SK-N-SH treated with all-trans-retinoic acid at 6 μM for 48 hours (cell line): ENCODE measurements around the gene QKI.
A peak's percentile ranks its signal among the peaks of the same experiment; 100 is the strongest.
"Not testable (repeated sequence)": the region's sequence is repeated elsewhere in the genome, so short reads cannot be mapped to it uniquely, and the experiment has no call there.

Experiments used
- ATAC-seq: fragments of 200-7000 bp; cut with Tn5 transposase; 3 replicates; pipeline ENCODE4 v1.9.1; 2020; ENCODE audit warnings: mild to moderate bottlenecking, moderate library complexity
- ARNTL ChIP-seq: fragments of 450-650 bp; formaldehyde crosslinking; IDR thresholded peaks from 2 replicates; pipeline ENCODE4 v1.5.0; 2020; ENCODE audit warnings: low read depth, mild to moderate bottlenecking, moderate library complexity, borderline replicate concordance
- BACH2 ChIP-seq: fragments of 250-450 bp; sonication (Bioruptor Pico); IDR thresholded peaks from 2 replicates; pipeline ENCODE4 v1.9.0; 2021; ENCODE audit warnings: mild to moderate bottlenecking, borderline replicate concordance
- CSDC2 ChIP-seq: fragments of 250-450 bp; sonication (Bioruptor Pico); IDR thresholded peaks from 2 replicates; pipeline ENCODE4 v1.5.0; 2020; ENCODE audit warnings: mild to moderate bottlenecking, moderate library complexity
- ESRRG ChIP-seq: fragments of 250-450 bp; sonication (Bioruptor Pico); IDR thresholded peaks from 2 replicates; pipeline ENCODE4 v1.6.1; 2021; ENCODE audit warnings: mild to moderate bottlenecking
- GLIS3 ChIP-seq: fragments of 250-450 bp; sonication (Bioruptor Pico); IDR thresholded peaks from 2 replicates; pipeline ENCODE4 v1.5.0; 2020; ENCODE audit warnings: mild to moderate bottlenecking, moderate library complexity
- OSR1 ChIP-seq: fragments of 250-450 bp; sonication (Bioruptor Pico); IDR thresholded peaks from 2 replicates; pipeline ENCODE4 v1.8.0; 2022; ENCODE audit warnings: moderate library complexity, mild to moderate bottlenecking, inconsistent platforms
- PPARA ChIP-seq: fragments of 250-450 bp; sonication (Bioruptor Pico); IDR thresholded peaks from 2 replicates; pipeline ENCODE4 v1.5.0; 2020; ENCODE audit warnings: mild to moderate bottlenecking, borderline replicate concordance
- RARB ChIP-seq: fragments of 250-450 bp; sonication (Bioruptor Pico); IDR thresholded peaks from 2 replicates; pipeline ENCODE4 v1.8.0; 2021; ENCODE audit warnings: mild to moderate bottlenecking, moderate library complexity
- SNAI2 ChIP-seq: fragments of 250-450 bp; sonication (Bioruptor Pico); IDR thresholded peaks from 2 replicates; pipeline ENCODE4 v1.5.0; 2020; ENCODE audit warnings: mild to moderate bottlenecking, moderate library complexity
- TCF4 ChIP-seq: fragments of 250-450 bp; sonication (Bioruptor Pico); IDR thresholded peaks from 2 replicates; pipeline ENCODE4 v1.8.0; 2021; ENCODE audit warnings: mild to moderate bottlenecking, moderate library complexity, borderline replicate concordance
- TOX ChIP-seq: fragments of 250-450 bp; sonication (Bioruptor Pico); IDR thresholded peaks from 2 replicates; pipeline ENCODE4 v1.8.0; 2021; ENCODE audit warnings: mild to moderate bottlenecking, moderate library complexity, borderline replicate concordance
- ZC3H10 ChIP-seq: fragments of 250-450 bp; sonication (Bioruptor Pico); IDR thresholded peaks from 2 replicates; pipeline ENCODE4 v1.5.1; 2021; ENCODE audit warnings: mild to moderate bottlenecking, moderate library complexity
- ZFP3 ChIP-seq: fragments of 250-450 bp; sonication (Bioruptor Pico); IDR thresholded peaks from 2 replicates; pipeline ENCODE4 v1.5.0; 2020; ENCODE audit warnings: mild to moderate bottlenecking, moderate library complexity
- ZNF565 ChIP-seq: fragments of 450-650 bp; formaldehyde crosslinking; conservative IDR thresholded peaks from 2 replicates; pipeline ENCODE4 v1.5.0; 2020; ENCODE audit warnings: low read depth, mild to moderate bottlenecking, moderate library complexity
- ZNF70 ChIP-seq: fragments of 450-650 bp; formaldehyde crosslinking; IDR thresholded peaks from 2 replicates; pipeline ENCODE4 v1.5.0; 2020; ENCODE audit warnings: mild to moderate bottlenecking, moderate library complexity
- ZNF8 ChIP-seq: fragments of 450-650 bp; formaldehyde crosslinking; IDR thresholded peaks from 2 replicates; pipeline ENCODE4 v1.5.0; 2020; ENCODE audit warnings: mild to moderate bottlenecking, moderate library complexity
- TF ChIP-seq, protein P1 (sequence below): fragments of 250-450 bp; sonication (Bioruptor Pico); IDR thresholded peaks from 2 replicates; pipeline ENCODE4 v1.5.0; 2020; ENCODE audit warnings: mild to moderate bottlenecking, moderate library complexity
- TF ChIP-seq, protein P2 (sequence below): fragments of 250-450 bp; sonication (Bioruptor Pico); IDR thresholded peaks from 2 replicates; pipeline ENCODE4 v1.5.1; 2021; ENCODE audit warnings: mild to moderate bottlenecking, moderate library complexity
- TF ChIP-seq, protein P3 (sequence below): fragments of 250-450 bp; sonication (Bioruptor Pico); IDR thresholded peaks from 2 replicates; pipeline ENCODE4 v1.8.0; 2020; ENCODE audit warnings: mild to moderate bottlenecking, moderate library complexity, borderline replicate concordance
- TF ChIP-seq, protein P4 (sequence below): fragments of 250-450 bp; sonication (Bioruptor Pico); IDR thresholded peaks from 2 replicates; pipeline ENCODE4 v1.5.1; 2020; ENCODE audit warnings: low read depth, mild to moderate bottlenecking, moderate library complexity
- TF ChIP-seq, protein P5 (sequence below): fragments of 250-450 bp; sonication (Bioruptor Pico); IDR thresholded peaks from 2 replicates; pipeline ENCODE4 v1.8.0; 2021; ENCODE audit warnings: low read depth, mild to moderate bottlenecking, moderate library complexity, borderline replicate concordance

QKI gene

DNA sequence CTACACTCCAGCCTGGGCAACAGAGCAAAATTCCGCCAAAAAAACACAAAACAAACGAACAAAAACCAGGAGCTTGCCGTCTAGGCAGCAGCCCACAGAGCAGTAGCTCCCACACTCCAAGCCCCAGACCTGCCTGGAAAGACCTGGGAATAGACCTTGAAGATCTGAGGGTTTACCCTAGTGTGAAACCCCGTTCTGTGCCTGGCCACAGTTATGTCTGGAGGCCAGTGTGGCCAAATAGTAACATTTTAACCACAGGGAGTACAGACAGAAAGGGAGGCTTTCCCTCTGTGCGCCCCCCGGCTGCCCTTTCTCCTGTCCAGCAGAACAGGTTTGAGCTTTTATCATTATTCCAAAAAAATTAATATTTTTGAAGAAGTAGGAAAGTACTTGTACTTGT is 172.4 kb downstream of the QKI start (continued):
- TF ChIP-seq ARNTL (CRISPR knock-in tag): no peak
- TF ChIP-seq PPARA (CRISPR knock-in tag): no peak
- TF ChIP-seq CSDC2 (CRISPR knock-in tag): no peak
- no peak for TF ChIP-seq BACH2

DNA sequence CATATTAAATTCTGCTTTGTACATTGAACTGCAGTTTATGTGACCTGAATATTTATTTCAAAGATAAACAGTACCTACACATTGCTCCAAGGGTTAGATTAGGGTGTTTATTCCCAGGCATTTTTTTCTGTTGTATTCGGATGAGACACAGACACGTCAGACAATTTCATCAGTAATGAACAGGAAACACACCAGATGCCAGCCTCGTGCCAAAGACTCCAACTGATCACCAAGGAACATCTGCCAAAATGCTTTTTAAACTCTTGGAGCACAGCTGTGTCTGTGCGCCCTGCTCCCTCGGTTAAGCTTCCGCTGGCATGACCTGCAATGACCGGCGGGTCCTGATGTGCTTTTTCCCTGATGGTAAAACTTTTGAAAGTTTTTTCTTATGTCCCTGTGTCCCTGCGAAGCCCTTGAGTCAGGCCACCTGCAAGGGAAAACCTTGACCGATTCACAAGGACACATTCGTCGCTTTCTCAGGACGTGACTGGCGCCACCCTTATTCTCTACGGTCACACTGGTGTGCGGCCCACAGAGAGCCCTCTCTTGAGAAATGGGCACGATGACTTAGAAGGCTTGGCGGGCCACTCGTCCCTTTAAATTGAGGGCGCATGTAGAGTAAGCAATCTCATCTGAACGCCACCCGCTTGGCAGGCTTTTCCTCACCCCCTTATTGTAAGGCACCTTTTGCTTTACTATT is 173.9 kb downstream of the QKI start:
- peak; percentile 28 for ATAC-seq
- TF ChIP-seq, protein P1, sequence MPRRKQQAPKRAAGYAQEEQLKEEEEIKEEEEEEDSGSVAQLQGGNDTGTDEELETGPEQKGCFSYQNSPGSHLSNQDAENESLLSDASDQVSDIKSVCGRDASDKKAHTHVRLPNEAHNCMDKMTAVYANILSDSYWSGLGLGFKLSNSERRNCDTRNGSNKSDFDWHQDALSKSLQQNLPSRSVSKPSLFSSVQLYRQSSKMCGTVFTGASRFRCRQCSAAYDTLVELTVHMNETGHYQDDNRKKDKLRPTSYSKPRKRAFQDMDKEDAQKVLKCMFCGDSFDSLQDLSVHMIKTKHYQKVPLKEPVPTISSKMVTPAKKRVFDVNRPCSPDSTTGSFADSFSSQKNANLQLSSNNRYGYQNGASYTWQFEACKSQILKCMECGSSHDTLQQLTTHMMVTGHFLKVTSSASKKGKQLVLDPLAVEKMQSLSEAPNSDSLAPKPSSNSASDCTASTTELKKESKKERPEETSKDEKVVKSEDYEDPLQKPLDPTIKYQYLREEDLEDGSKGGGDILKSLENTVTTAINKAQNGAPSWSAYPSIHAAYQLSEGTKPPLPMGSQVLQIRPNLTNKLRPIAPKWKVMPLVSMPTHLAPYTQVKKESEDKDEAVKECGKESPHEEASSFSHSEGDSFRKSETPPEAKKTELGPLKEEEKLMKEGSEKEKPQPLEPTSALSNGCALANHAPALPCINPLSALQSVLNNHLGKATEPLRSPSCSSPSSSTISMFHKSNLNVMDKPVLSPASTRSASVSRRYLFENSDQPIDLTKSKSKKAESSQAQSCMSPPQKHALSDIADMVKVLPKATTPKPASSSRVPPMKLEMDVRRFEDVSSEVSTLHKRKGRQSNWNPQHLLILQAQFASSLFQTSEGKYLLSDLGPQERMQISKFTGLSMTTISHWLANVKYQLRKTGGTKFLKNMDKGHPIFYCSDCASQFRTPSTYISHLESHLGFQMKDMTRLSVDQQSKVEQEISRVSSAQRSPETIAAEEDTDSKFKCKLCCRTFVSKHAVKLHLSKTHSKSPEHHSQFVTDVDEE (CRISPR knock-in tag): 0 out of 2 replicates have a peak, but pooled peaks have one; percentile 27
- no peak for TF ChIP-seq ZNF8

DNA sequence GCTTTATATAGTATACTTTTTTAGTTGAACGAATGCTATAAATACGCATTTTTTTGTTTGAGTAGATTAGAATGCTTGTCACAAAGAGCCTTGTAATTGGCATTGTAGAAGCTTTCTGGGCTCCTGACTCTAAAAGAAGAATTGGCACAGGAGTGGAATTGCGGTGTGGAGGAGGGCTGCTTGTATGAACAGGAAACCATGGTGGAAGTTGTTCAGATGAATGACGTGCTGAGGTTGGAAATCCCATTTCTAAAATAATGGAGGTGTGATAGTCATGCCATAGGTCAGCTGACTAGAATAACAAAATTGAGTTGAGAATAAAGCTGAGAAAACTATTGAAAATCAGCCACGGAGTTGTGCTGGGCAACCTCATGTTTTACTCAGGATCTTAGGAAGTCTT is 174.9 kb downstream of the QKI start:
- no peak for TF ChIP-seq ZNF70 (CRISPR knock-in tag)
- no peak for TF ChIP-seq OSR1 (CRISPR knock-in tag)
- TF ChIP-seq TOX (CRISPR knock-in tag): no peak
- no peak for TF ChIP-seq TCF4
- no peak for TF ChIP-seq SNAI2
- no peak for TF ChIP-seq ZC3H10 (CRISPR knock-in tag)
- no peak for TF ChIP-seq BACH2
- TF ChIP-seq, protein P2, sequence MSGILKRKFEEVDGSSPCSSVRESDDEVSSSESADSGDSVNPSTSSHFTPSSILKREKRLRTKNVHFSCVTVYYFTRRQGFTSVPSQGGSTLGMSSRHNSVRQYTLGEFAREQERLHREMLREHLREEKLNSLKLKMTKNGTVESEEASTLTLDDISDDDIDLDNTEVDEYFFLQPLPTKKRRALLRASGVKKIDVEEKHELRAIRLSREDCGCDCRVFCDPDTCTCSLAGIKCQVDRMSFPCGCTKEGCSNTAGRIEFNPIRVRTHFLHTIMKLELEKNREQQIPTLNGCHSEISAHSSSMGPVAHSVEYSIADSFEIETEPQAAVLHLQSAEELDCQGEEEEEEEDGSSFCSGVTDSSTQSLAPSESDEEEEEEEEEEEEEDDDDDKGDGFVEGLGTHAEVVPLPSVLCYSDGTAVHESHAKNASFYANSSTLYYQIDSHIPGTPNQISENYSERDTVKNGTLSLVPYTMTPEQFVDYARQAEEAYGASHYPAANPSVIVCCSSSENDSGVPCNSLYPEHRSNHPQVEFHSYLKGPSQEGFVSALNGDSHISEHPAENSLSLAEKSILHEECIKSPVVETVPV (CRISPR knock-in tag): no peak
- no peak for ATAC-seq

DNA sequence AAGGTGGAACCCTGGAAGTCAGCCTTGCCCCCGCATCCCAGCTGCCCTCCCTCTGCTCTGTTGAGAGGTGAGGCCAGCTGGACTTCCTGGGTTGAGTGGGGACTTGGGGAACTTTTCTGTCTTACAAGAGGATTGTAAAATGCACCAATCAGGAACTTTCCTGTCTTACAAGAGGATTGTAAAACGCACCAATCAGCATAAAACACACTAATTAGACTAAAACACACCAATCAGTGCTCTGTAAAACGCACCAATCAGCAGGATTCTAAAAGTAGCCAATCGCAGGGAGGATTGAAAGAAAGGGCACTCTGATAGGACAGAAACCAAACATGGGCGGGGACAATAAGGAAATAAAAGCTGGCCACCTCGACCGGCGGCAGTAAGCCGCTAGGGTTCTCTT is 175.6 kb downstream of the QKI start:
- not testable (repeated sequence) for ATAC-seq

DNA sequence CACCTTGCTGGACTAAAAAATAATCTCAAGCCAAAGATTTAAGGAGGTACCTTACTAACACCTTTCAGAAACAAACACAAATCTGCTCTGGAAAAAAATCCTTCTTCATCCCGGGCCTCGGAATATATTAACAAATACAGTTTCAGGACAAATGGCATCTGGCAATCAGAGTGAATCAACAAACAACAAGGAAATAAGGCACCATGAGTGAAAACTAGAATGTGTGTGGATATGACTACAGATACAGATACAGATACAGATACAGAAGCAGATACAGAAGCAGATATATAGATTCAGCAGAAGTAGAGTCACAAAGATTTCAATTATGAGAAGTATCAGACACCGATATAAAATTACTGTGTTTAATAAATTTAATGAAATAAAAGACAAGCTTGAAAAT is 178.4 kb downstream of the QKI start:
- TF ChIP-seq CSDC2 (CRISPR knock-in tag): no peak
- TF ChIP-seq, all 23 proteins: peak for 0

DNA sequence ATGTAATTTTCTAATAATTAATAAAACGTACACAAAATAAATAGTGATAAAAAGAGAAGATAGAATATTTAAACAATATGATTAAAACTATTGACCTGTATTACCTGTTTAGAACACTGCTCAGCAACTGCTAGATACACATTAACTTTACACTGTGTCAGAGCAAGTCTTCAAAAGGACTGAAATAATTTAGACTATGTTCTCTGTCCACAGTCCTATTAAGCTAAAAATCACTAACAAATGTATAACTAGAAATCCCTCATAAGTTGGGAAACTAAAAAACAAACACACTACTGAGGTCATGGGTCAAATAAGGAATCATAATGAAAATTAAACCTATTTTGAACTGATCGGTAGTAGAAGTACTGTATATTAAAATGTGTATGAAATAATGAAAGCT is 181.7 kb downstream of the QKI start:
- TF ChIP-seq ZFP3: no peak
- TF ChIP-seq PPARA (CRISPR knock-in tag): no peak
- TF ChIP-seq CSDC2 (CRISPR knock-in tag): no peak
- TF ChIP-seq, protein P3, sequence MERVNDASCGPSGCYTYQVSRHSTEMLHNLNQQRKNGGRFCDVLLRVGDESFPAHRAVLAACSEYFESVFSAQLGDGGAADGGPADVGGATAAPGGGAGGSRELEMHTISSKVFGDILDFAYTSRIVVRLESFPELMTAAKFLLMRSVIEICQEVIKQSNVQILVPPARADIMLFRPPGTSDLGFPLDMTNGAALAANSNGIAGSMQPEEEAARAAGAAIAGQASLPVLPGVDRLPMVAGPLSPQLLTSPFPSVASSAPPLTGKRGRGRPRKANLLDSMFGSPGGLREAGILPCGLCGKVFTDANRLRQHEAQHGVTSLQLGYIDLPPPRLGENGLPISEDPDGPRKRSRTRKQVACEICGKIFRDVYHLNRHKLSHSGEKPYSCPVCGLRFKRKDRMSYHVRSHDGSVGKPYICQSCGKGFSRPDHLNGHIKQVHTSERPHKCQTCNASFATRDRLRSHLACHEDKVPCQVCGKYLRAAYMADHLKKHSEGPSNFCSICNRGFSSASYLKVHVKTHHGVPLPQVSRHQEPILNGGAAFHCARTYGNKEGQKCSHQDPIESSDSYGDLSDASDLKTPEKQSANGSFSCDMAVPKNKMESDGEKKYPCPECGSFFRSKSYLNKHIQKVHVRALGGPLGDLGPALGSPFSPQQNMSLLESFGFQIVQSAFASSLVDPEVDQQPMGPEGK (CRISPR knock-in tag): no peak
- TF ChIP-seq ESRRG (CRISPR knock-in tag): no peak
- no peak for TF ChIP-seq ARNTL (CRISPR knock-in tag)
- TF ChIP-seq, protein P4, sequence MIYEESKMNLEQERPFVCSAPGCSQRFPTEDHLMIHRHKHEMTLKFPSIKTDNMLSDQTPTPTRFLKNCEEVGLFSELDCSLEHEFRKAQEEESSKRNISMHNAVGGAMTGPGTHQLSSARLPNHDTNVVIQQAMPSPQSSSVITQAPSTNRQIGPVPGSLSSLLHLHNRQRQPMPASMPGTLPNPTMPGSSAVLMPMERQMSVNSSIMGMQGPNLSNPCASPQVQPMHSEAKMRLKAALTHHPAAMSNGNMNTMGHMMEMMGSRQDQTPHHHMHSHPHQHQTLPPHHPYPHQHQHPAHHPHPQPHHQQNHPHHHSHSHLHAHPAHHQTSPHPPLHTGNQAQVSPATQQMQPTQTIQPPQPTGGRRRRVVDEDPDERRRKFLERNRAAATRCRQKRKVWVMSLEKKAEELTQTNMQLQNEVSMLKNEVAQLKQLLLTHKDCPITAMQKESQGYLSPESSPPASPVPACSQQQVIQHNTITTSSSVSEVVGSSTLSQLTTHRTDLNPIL (CRISPR knock-in tag): no peak
- no peak for TF ChIP-seq TOX (CRISPR knock-in tag)
- no peak for TF ChIP-seq RARB
- TF ChIP-seq SNAI2: no peak
- no peak for TF ChIP-seq ZNF565 (CRISPR knock-in tag)
- no peak for TF ChIP-seq TCF4
- TF ChIP-seq BACH2: no peak
- TF ChIP-seq OSR1 (CRISPR knock-in tag): no peak
- no peak for TF ChIP-seq ZNF70 (CRISPR knock-in tag)
- TF ChIP-seq, protein P5, sequence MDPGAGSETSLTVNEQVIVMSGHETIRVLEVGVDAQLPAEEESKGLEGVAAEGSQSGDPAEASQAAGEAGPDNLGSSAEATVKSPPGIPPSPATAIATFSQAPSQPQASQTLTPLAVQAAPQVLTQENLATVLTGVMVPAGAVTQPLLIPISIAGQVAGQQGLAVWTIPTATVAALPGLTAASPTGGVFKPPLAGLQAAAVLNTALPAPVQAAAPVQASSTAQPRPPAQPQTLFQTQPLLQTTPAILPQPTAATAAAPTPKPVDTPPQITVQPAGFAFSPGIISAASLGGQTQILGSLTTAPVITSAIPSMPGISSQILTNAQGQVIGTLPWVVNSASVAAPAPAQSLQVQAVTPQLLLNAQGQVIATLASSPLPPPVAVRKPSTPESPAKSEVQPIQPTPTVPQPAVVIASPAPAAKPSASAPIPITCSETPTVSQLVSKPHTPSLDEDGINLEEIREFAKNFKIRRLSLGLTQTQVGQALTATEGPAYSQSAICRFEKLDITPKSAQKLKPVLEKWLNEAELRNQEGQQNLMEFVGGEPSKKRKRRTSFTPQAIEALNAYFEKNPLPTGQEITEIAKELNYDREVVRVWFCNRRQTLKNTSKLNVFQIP (CRISPR knock-in tag): no peak
- TF ChIP-seq ZC3H10 (CRISPR knock-in tag): no peak
- no peak for TF ChIP-seq GLIS3 (CRISPR knock-in tag)
- ATAC-seq: no peak

More for the DNA sequence above, 178.4 kb downstream of the QKI start:
- no peak for ATAC-seq
